ENCODE data around the gene DCC. TPM values are rescaled to one million over a fixed set of nuclear protein-coding genes. Genes with fewer than 3 reads are reported as not detected.

The DCC gene
- total and polyA plus RNA-seq, 2 of the 8 experiments (the other 6 are each of a cell fraction or from before 2014, with no cell fraction given) = 0.14 to 1.4 TPM

DNA sequence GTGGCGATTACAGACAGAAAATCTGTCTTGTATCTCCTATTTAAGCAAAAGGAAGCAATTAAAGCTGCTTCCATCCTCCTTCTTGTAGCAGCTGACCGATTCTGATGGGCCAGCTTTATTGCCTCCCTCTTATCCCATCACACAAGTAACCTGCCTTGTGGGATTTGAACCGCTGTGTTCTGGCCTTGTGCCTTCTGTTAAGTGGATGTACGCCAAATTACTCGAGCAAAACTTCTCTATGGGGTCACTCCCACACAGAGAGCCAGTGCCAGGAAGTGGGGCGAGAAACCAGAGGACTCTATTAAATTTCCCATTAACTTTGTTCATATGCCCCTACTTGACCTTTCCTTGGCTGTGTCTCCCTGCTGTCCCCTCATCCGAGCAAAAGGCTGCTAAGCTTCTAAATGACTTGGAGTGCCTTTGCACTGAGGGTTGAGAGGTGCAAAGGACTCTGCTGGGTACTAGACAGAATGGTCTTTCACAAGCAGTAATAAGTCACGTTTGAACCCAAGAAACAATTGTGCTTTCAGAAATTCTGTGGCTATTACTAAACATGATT is 1212.0 kb downstream of the DCC start (continued):
- TF ChIP-seq RFX5 (IDR thresholded peaks at IDR 0.05; ENCODE audit: borderline replicate concordance, low read depth, low read length) (no peak), BCL11A (IDR thresholded peaks at IDR 0.05; ENCODE audit: low read depth in 2 of 2, low read length in 2 of 2) (no peak), PHF8 (conservative IDR thresholded peaks at IDR 0.05; ENCODE audit: low read depth, low read length) (no peak), RXRA (IDR thresholded peaks at IDR 0.05; ENCODE audit: insufficient read depth, low read depth, low read length) (no peak), CBX5 (IDR thresholded peaks at IDR 0.05; ENCODE audit: low read depth, low read length) (no peak), CBX8 (IDR thresholded peaks at IDR 0.05; ENCODE audit: borderline replicate concordance, low read depth, low read length) (no peak), ASH2L (IDR thresholded peaks at IDR 0.05; ENCODE audit: low read length) (no peak), SP4 (IDR thresholded peaks at IDR 0.05; ENCODE audit: low read length) (no peak)

Data from H1 (cell line).